HepG2 (cell line): ENCODE measurements around the gene C5AR2. TPM values are rescaled to one million over a fixed set of nuclear protein-coding genes. Genes with fewer than 3 reads are reported as not detected.

Experiments used
- ATAC-seq: fragments of 200-7000 bp; cut with Tn5 transposase; 3 replicates; pipeline ENCODE4 v1.9.1; 2020; ENCODE audit warnings: mild to moderate bottlenecking, moderate library complexity
- BruUV-seq: library from RNA; stranded (reverse); fragments of 400-500 nt; replicated peaks from 2 replicates; lab custom pipeline; 2021; lab: Mats Ljungman, UMichigan
- CTCF ChIA-PET: fragments of 300-600 bp; formaldehyde crosslinking; extraction: SDS; loops from one replicate; lab custom pipeline; 2021; ENCODE audit warnings: low total read pairs, inconsistent platforms, low intra/inter-chr PET ratio; lab: Yijun Ruan, JAX
- POLR2A ChIA-PET: fragments of 350-600 bp; sonication (Branson Sonifier 250); formaldehyde crosslinking; loops from one replicate; lab custom pipeline; 2020; ENCODE audit warnings: antibody characterized with exemption, inconsistent platforms; lab: Yijun Ruan, JAX
- DNase-seq: peaks from one replicate; pipeline ENCODE4 v3.0.0-alpha.2; 2015; ENCODE audit warnings: low spot score
- FAIRE-seq: peaks from 3 replicates; lab custom pipeline; 2011; peaks lifted over from hg19 to GRCh38; lab: Jason Lieb, UNC
- H2AFZ ChIP-seq: one replicate; pipeline ENCODE4 v1.6.1; 2011; ENCODE audit warnings: low read length, inconsistent platforms
- H3K27ac ChIP-seq: fragments of 300-600 bp; 3 replicates; pipeline ENCODE4 v1.8.0; 2011; ENCODE audit warnings: mixed run types, mild to moderate bottlenecking, mixed read lengths, low read length, inconsistent platforms; ENCODE audit not compliant: insufficient read depth; ENCODE audit errors: extremely low read length
- H3K27me3 ChIP-seq, 2 experiments: fragments of 200-600 bp in 1 of 2; 2 replicates in 1 of 2; 3 replicates in 1 of 2; pipeline versions ENCODE4 v1.6.0 to v1.8.0; 2011; ENCODE audit warnings: low read length in 2 of 2, mild to moderate bottlenecking in 2 of 2, moderate library complexity in 2 of 2, inconsistent platforms in 1 of 2; ENCODE audit not compliant: insufficient read depth in 2 of 2, control insufficient read depth in 1 of 2
- H3K36me3 ChIP-seq, 2 experiments: fragments of 200-600 bp in 1 of 2; replicated peaks in 1 of 2; 2 replicates in 1 of 2; 3 replicates in 1 of 2; pipeline versions ENCODE4 v1.5.1 to v1.8.0; 2011; ENCODE audit warnings: low read length in 2 of 2, inconsistent platforms in 1 of 2; ENCODE audit not compliant: insufficient read depth in 2 of 2, control insufficient read depth in 1 of 2
- H3K4me1 ChIP-seq: 2 replicates; pipeline ENCODE4 v1.5.1; 2012; ENCODE audit warnings: low read length, inconsistent platforms; ENCODE audit not compliant: insufficient read depth
- H3K4me2 ChIP-seq: 2 replicates; pipeline ENCODE4 v1.6.0; 2011; ENCODE audit warnings: low read depth, low read length, inconsistent platforms
- H3K4me3 ChIP-seq, 3 experiments: fragments of 200-600 bp in 1 of 3; sonication (generic), shearing (Covaris generic) in 1 of 3; replicated peaks in 1 of 3; 2 replicates each; pipeline ENCODE4 v1.5.1; 2011 to 2016; ENCODE audit warnings: low read length in 3 of 3, inconsistent platforms in 2 of 3, low read depth in 2 of 3, mild to moderate bottlenecking in 2 of 3, control low read depth in 1 of 3, mixed read lengths in 1 of 3; ENCODE audit not compliant: insufficient read depth in 1 of 3
- H3K79me2 ChIP-seq: one replicate; pipeline ENCODE4 v1.6.1; 2011; ENCODE audit warnings: low read length, inconsistent platforms; ENCODE audit not compliant: insufficient read depth
- H3K9ac ChIP-seq: 2 replicates; pipeline ENCODE4 v1.6.0; 2011; ENCODE audit warnings: mild to moderate bottlenecking, low read depth, low read length, inconsistent platforms; ENCODE audit not compliant: insufficient read depth
- H3K9me3 ChIP-seq: 2 replicates; pipeline ENCODE4 v1.5.1; 2012; ENCODE audit warnings: mild to moderate bottlenecking, low read length
- H4K20me1 ChIP-seq: 2 replicates; pipeline ENCODE4 v1.6.0; 2011; ENCODE audit warnings: inconsistent platforms, mild to moderate bottlenecking, low read length, moderate library complexity; ENCODE audit not compliant: insufficient read depth
- ASH2L ChIP-seq: fragments of 300-600, 200-600 bp; sonication (generic); IDR thresholded peaks from 2 replicates; pipeline ENCODE4 v1.7.0; 2017; ENCODE audit warnings: low read depth, mild to moderate bottlenecking, moderate library complexity, mixed read lengths, low read length; ENCODE audit not compliant: insufficient read length
- ATF7-NPFF ChIP-seq: sonication (generic); formaldehyde crosslinking; IDR thresholded peaks from 2 replicates; pipeline ENCODE4 v1.8.1; 2023; ENCODE audit warnings: mild to moderate bottlenecking, low read depth, missing genetic modification reagents, moderate library complexity
- CHD2 ChIP-seq: IDR thresholded peaks from 2 replicates; pipeline ENCODE4 v1.6.1; 2011; ENCODE audit warnings: low read depth, low read length, improper control_type of control experiment
- HMG20B ChIP-seq: conservative IDR thresholded peaks from 2 replicates; pipeline ENCODE4 v1.6.1; 2016; ENCODE audit warnings: missing genetic modification reagents, missing compliant biosample characterization
- KAT8 ChIP-seq: IDR thresholded peaks from 2 replicates; pipeline ENCODE4 v1.6.1; 2016; ENCODE audit warnings: missing genetic modification reagents, missing compliant biosample characterization
- KDM4B ChIP-seq: sonication (generic); formaldehyde crosslinking; IDR thresholded peaks from 2 replicates; pipeline ENCODE4 v1.4.0; 2020; ENCODE audit warnings: missing genetic modification reagents
- POLR2AphosphoS2 ChIP-seq: IDR thresholded peaks from 2 replicates; pipeline ENCODE4 v1.6.1; 2011; ENCODE audit warnings: low read depth, low read length, improper control_type of control experiment
- SIX1 ChIP-seq: sonication (generic); formaldehyde crosslinking; IDR thresholded peaks from 2 replicates; pipeline ENCODE4 v1.4.0; 2020; ENCODE audit warnings: missing genetic modification reagents, borderline replicate concordance
- SMAD9 ChIP-seq: sonication (generic); formaldehyde crosslinking; IDR thresholded peaks from 2 replicates; pipeline ENCODE4 v1.5.1; 2020; ENCODE audit warnings: mild to moderate bottlenecking, missing genetic modification reagents
- SRF ChIP-seq: IDR thresholded peaks from 2 replicates; pipeline ENCODE4 v1.6.1; 2011; ENCODE audit warnings: mild to moderate bottlenecking, low read depth, low read length, moderate library complexity
- TBX2 ChIP-seq: sonication (generic); formaldehyde crosslinking; IDR thresholded peaks from 2 replicates; pipeline ENCODE4 v1.5.0; 2020; ENCODE audit warnings: missing genetic modification reagents, mild to moderate bottlenecking, borderline replicate concordance
- ZBTB38 ChIP-seq: sonication (generic); formaldehyde crosslinking; IDR thresholded peaks from 2 replicates; pipeline ENCODE4 v1.5.1; 2020; ENCODE audit warnings: mild to moderate bottlenecking, missing genetic modification reagents
- ZNF232 ChIP-seq: sonication (generic); formaldehyde crosslinking; IDR thresholded peaks from 2 replicates; pipeline ENCODE4 v1.4.0; 2020; ENCODE audit warnings: missing genetic modification reagents, borderline replicate concordance
- WGBS: methylation state at CpG from one replicate; pipeline ENCODE4 v1.1.6; 2017; ENCODE audit warnings: low lambda C conversion rate; 5-methylcytosine and 5-hydroxymethylcytosine counted together
- in situ Hi-C: cut with HindIII; loops from 2 replicates; pipeline ENCODE4 v1.10.0; 2017; ENCODE audit warnings: low pct_unique_long_range_greater_than_20kb; ENCODE audit not compliant: extremely low pct_ligation_motif_present
- intact Hi-C: fragments of 100-400 bp; cut with micrococcal nuclease; formaldehyde crosslinking; loops from one replicate; pipeline ENCODE4 v1.10.0; 2022; ENCODE audit not compliant: unreplicated experiment
- polyA plus RNA-seq, 8 experiments: library from polyadenylated mRNA; depleted of rRNA in 3 of 8; stranded (reverse) in 7 of 8; unstranded in 1 of 8; fragments of >200 nt; fragmentation: Illumina TruSeq in 4 of 8; extraction: Trizol in 4 of 8; gene quantifications; 2 replicates each; pipeline versions ENCODE4 v1.2.1 to v1.2.3, GENCODE V29; 2011 to 2016; ENCODE audit warnings: low read depth in 4 of 8, missing spikeins in 1 of 8, mixed read lengths in 1 of 8; ENCODE audit not compliant: insufficient read depth in 1 of 8
- total RNA-seq, 5 experiments: library from RNA; depleted of rRNA; stranded (reverse); fragments of >200 nt; fragmentation: Illumina TruSeq; extraction: Trizol; gene quantifications; 2 replicates each; pipeline ENCODE4 v1.2.3, GENCODE V29; 2016; ENCODE audit warnings: low read depth in 1 of 5
- TF ChIP-seq, protein P1 (sequence below): sonication (generic); formaldehyde crosslinking; IDR thresholded peaks from 2 replicates; pipeline ENCODE4 v1.5.0; 2020; ENCODE audit warnings: missing genetic modification reagents
- TF ChIP-seq, protein P2 (sequence below): IDR thresholded peaks from 2 replicates; pipeline ENCODE4 v1.6.1; 2018; ENCODE audit warnings: missing genetic modification reagents
- TF ChIP-seq, protein P3 (sequence below): sonication (generic); formaldehyde crosslinking; conservative IDR thresholded peaks from 2 replicates; pipeline ENCODE4 v1.4.0; 2020; ENCODE audit warnings: mild to moderate bottlenecking, missing genetic modification reagents, moderate library complexity

Gene C5AR2
- total and polyA plus RNA-seq, 2 of the 13 experiments (the other 11 are each of a cell fraction or from before 2014, with no cell fraction given) = 0.09 to 0.24 TPM

DNA sequence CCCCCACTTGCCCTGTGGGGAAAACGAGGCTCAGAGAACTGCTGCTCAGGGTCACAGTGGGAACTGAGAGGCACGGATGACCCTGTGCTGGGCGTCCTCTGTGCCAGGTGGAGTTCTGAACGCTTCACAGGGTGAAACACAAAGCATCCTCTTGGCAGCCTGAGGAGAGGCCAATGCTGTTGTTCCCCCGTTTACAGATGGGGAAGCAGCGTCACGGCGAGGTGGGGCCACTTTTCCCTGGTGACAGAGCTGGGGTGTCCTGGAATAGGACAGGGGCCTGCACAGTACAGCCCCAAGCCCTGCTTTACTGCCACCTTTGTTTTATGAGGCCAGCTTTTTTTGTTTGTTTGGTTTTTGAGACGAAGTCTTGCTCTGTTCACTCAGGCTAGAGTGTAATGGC is 39.3 kb downstream of the C5AR2 start:
- ChIA-PET CTCF (no interaction called here), POLR2A (no interaction called here)
- 99% methylated on average over 9 of the region's 9 CpGs for WGBS
- no peaks in the 10 kb centered on the region for H3K27me3 ChIP-seq
- H4K20me1 ChIP-seq = no peaks in the 10 kb centered on the region
- ATAC-seq = no peak
- peaks cover 34 to 63% of the 10 kb centered on the region in 2 experiments; a peak in 4 of 5 replicates for H3K36me3 ChIP-seq
- no peak overlapping the region for H3K27ac ChIP-seq
- H3K9ac ChIP-seq = no peak overlapping the region
- no peak overlapping the region for H2AFZ ChIP-seq
- TF ChIP-seq, protein P1, sequence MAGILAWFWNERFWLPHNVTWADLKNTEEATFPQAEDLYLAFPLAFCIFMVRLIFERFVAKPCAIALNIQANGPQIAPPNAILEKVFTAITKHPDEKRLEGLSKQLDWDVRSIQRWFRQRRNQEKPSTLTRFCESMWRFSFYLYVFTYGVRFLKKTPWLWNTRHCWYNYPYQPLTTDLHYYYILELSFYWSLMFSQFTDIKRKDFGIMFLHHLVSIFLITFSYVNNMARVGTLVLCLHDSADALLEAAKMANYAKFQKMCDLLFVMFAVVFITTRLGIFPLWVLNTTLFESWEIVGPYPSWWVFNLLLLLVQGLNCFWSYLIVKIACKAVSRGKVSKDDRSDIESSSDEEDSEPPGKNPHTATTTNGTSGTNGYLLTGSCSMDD (CRISPR knock-in tag) = no peak
- TF ChIP-seq ZBTB38 (CRISPR knock-in tag) = no peak
- no peak for TF ChIP-seq ATF7-NPFF
- TF ChIP-seq, protein P2, sequence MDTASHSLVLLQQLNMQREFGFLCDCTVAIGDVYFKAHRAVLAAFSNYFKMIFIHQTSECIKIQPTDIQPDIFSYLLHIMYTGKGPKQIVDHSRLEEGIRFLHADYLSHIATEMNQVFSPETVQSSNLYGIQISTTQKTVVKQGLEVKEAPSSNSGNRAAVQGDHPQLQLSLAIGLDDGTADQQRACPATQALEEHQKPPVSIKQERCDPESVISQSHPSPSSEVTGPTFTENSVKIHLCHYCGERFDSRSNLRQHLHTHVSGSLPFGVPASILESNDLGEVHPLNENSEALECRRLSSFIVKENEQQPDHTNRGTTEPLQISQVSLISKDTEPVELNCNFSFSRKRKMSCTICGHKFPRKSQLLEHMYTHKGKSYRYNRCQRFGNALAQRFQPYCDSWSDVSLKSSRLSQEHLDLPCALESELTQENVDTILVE = no peak
- TF ChIP-seq KAT8 (CRISPR knock-in tag) = no peak
- TF ChIP-seq ASH2L = no peak
- TF ChIP-seq HMG20B (CRISPR knock-in tag) = no peak
- TF ChIP-seq ZNF232 = no peak
- TF ChIP-seq KDM4B = no peak
- no peak for TF ChIP-seq SIX1 (CRISPR knock-in tag)
- TF ChIP-seq SRF = no peak
- no peak for TF ChIP-seq SMAD9 (CRISPR knock-in tag)
- no peak for TF ChIP-seq TBX2 (CRISPR knock-in tag)
- no peak for TF ChIP-seq POLR2AphosphoS2
- TF ChIP-seq, protein P3, sequence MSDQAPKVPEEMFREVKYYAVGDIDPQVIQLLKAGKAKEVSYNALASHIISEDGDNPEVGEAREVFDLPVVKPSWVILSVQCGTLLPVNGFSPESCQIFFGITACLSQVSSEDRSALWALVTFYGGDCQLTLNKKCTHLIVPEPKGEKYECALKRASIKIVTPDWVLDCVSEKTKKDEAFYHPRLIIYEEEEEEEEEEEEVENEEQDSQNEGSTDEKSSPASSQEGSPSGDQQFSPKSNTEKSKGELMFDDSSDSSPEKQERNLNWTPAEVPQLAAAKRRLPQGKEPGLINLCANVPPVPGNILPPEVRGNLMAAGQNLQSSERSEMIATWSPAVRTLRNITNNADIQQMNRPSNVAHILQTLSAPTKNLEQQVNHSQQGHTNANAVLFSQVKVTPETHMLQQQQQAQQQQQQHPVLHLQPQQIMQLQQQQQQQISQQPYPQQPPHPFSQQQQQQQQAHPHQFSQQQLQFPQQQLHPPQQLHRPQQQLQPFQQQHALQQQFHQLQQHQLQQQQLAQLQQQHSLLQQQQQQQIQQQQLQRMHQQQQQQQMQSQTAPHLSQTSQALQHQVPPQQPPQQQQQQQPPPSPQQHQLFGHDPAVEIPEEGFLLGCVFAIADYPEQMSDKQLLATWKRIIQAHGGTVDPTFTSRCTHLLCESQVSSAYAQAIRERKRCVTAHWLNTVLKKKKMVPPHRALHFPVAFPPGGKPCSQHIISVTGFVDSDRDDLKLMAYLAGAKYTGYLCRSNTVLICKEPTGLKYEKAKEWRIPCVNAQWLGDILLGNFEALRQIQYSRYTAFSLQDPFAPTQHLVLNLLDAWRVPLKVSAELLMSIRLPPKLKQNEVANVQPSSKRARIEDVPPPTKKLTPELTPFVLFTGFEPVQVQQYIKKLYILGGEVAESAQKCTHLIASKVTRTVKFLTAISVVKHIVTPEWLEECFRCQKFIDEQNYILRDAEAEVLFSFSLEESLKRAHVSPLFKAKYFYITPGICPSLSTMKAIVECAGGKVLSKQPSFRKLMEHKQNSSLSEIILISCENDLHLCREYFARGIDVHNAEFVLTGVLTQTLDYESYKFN (CRISPR knock-in tag) = no peak
- no peak for TF ChIP-seq CHD2
- DNase-seq = no peak
- in situ Hi-C loops (no loop called here), intact Hi-C loops (no loop called here)
- no peaks in the 10 kb centered on the region for H3K9me3 ChIP-seq
- H3K4me2 ChIP-seq = no peak overlapping the region
- H3K4me1 ChIP-seq = no peaks in the 10 kb centered on the region
- H3K4me3 ChIP-seq = no peak overlapping the region
- no peak for FAIRE-seq
- BruUV-seq = no TSS peak
- H3K79me2 ChIP-seq = no peaks in the 10 kb centered on the region
